ENCODE data around the gene SDHD.
"Not testable (repeated sequence)": the region's sequence is repeated elsewhere in the genome, so short reads cannot be mapped to it uniquely, and the experiment has no call there.

SDHD gene

DNA sequence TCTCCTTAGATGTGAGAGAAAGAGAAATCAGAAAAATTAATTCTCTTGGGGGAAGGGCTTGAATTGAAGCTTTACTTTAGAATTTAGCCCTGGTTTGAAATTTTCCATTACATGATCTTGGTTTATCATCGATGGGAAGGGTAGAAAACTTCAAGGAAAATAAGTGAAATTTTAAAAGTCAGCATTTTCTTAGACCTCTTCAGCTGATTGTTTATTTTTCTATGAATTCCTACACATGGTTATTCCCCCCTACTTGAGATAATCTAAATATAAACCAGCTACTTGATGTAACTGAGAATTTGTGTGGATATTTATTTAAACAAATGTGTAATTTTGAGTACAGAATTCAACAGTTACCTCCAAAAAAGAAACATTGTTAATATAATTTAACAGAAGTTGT, 23.8 kb upstream of the SDHD start:
- Histone ChIP-seq H3K36me3 (ENCODE audit: control insufficient read depth, insufficient read depth, low read length) (peaks cover 5% of the 10 kb centered on the region), H3K27me3 (ENCODE audit: control insufficient read depth, insufficient read depth, low read length) (no peaks in the 10 kb centered on the region), H3K4me3 (ENCODE audit: low read depth, low read length) (no peak overlapping the region), H3K9ac (ENCODE audit: low read depth, low read length) (no peak overlapping the region), H3K4me1 (ENCODE audit: control insufficient read depth, insufficient read depth, low read length) (no peaks in the 10 kb centered on the region), H3K9me3 (ENCODE audit: control insufficient read depth, insufficient read depth, low read length) (no peaks in the 10 kb centered on the region)

GRCh38 chr11:112073941-112074811, 12.5 kb upstream of the SDHD start, which contains the start of the genes NKAPD1 and PIH1D2:
NKAPD1 (plus strand) TSS chr11:112074299; CDS start chr11:112075575, 1,276 bp downstream.
PIH1D2 (minus strand) TSS chr11:112074017; CDS start chr11:112073174, 843 bp downstream.
- H3K9ac ChIP-seq (ENCODE audit: low read depth, low read length): peak within 1 kb of the TSS; percentile 98
- H3K27me3 ChIP-seq (ENCODE audit: control insufficient read depth, insufficient read depth, low read length): no peaks in the 10 kb centered on the region
- peaks cover 9% of the 10 kb centered on the region for H3K36me3 ChIP-seq (ENCODE audit: control insufficient read depth, insufficient read depth, low read length)
- no peaks in the 10 kb centered on the region for H3K9me3 ChIP-seq (ENCODE audit: control insufficient read depth, insufficient read depth, low read length)
- peaks cover 8% of the 10 kb centered on the region for H3K4me1 ChIP-seq (ENCODE audit: control insufficient read depth, insufficient read depth, low read length)
- peak within 1 kb of the TSS; percentile 97 for H3K4me3 ChIP-seq (ENCODE audit: low read depth, low read length)

- Histone ChIP-seq H3K27me3 (ENCODE audit: control insufficient read depth, insufficient read depth, low read length) (no peaks in the 10 kb centered on the region), H3K9ac (ENCODE audit: low read depth, low read length) (no peak overlapping the region), H3K36me3 (ENCODE audit: control insufficient read depth, insufficient read depth, low read length) (peaks cover 17% of the 10 kb centered on the region), H3K9me3 (ENCODE audit: control insufficient read depth, insufficient read depth, low read length) (no peaks in the 10 kb centered on the region), H3K4me3 (ENCODE audit: low read depth, low read length) (no peak overlapping the region), H3K4me1 (ENCODE audit: control insufficient read depth, insufficient read depth, low read length) (no peaks in the 10 kb centered on the region)
These were observed 3.9 kb upstream of the SDHD start for GRCh38 chr11:112082729-112083128.

DNA sequence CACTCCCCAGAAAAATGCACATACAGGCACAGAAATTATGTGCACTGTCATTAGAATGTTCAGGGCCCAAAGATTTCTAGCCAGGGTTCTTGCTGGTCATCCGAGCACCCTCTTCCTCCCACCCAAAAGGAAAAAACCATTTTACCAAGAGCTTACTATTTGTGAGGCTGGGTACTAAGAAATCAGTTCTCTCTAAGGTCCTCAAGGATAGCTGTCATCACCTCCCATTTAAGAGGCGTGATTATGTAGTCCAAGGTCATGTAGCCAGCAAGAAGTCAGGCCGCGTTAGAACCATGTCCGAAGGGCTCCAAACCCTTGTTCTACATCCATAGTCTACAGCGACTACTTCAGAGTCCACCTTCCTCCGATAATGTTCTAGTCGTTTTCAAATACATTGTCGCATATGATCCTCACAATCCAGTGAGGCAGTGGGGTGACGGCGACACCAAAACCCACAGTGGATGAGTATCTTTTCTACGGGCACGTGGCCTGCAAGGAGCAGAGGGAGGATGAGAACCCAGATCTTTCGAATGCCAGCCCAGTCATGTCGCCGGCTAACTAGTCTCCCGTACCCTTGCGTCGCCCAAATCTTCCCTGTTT, 751 bp upstream of the SDHD start:
- Histone ChIP-seq H3K9ac (ENCODE audit: low read depth, low read length) (peak overlapping the region; percentile 92), H3K4me1 (ENCODE audit: control insufficient read depth, insufficient read depth, low read length) (no peaks in the 10 kb centered on the region), H3K9me3 (ENCODE audit: control insufficient read depth, insufficient read depth, low read length) (no peaks in the 10 kb centered on the region), H3K27me3 (ENCODE audit: control insufficient read depth, insufficient read depth, low read length) (no peaks in the 10 kb centered on the region), H3K36me3 (ENCODE audit: control insufficient read depth, insufficient read depth, low read length) (peaks cover 20% of the 10 kb centered on the region), H3K4me3 (ENCODE audit: low read depth, low read length) (peak overlapping the region; percentile 97)

GRCh38 chr11:112087212-112087611, 539 bp downstream of the SDHD start:
- no peaks in the 10 kb centered on the region for H3K4me1 ChIP-seq (ENCODE audit: control insufficient read depth, insufficient read depth, low read length)
- no peaks in the 10 kb centered on the region for H3K27me3 ChIP-seq (ENCODE audit: control insufficient read depth, insufficient read depth, low read length)
- H3K36me3 ChIP-seq (ENCODE audit: control insufficient read depth, insufficient read depth, low read length): peaks cover 20% of the 10 kb centered on the region
- H3K4me3 ChIP-seq (ENCODE audit: low read depth, low read length): peak overlapping the region; percentile 97
- no peaks in the 10 kb centered on the region for H3K9me3 ChIP-seq (ENCODE audit: control insufficient read depth, insufficient read depth, low read length)
- peak overlapping the region; percentile 97 for H3K9ac ChIP-seq (ENCODE audit: low read depth, low read length)

DNA sequence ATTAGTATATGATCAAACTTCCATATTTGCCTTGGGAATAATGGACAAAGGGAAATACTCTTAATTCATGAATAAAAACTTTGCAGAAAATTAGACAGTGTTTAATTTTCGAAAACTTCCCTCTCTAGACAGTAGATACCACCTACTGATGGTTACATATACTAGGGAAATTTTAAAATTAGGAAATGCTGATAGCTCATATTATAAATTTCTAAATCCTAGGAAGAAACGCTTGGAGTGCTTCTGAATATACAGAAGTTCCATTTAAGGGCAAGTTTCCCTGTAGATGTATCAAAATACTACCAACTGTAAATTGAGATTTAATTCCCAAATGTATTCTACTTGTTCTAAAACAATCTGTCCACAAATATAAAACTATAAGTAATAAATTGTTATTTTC, 8.6 kb downstream of the SDHD start:
- not testable (repeated sequence) for H3K4me1 ChIP-seq (ENCODE audit: control insufficient read depth, insufficient read depth, low read length); H3K36me3 ChIP-seq (ENCODE audit: control insufficient read depth, insufficient read depth, low read length); H3K4me3 ChIP-seq (ENCODE audit: low read depth, low read length); H3K9ac ChIP-seq (ENCODE audit: low read depth, low read length); H3K9me3 ChIP-seq (ENCODE audit: control insufficient read depth, insufficient read depth, low read length); H3K27me3 ChIP-seq (ENCODE audit: control insufficient read depth, insufficient read depth, low read length)

GRCh38 chr11:112096194-112096593, 9.5 kb downstream of the SDHD start:
- Histone ChIP-seq H3K27me3 (ENCODE audit: control insufficient read depth, insufficient read depth, low read length) (no peaks in the 10 kb centered on the region), H3K4me3 (ENCODE audit: low read depth, low read length) (no peak overlapping the region), H3K4me1 (ENCODE audit: control insufficient read depth, insufficient read depth, low read length) (no peaks in the 10 kb centered on the region), H3K9me3 (ENCODE audit: control insufficient read depth, insufficient read depth, low read length) (no peaks in the 10 kb centered on the region), H3K36me3 (ENCODE audit: control insufficient read depth, insufficient read depth, low read length) (no peaks in the 10 kb centered on the region), H3K9ac (ENCODE audit: low read depth, low read length) (no peak overlapping the region)

- Histone ChIP-seq H3K4me3 (ENCODE audit: low read depth, low read length) (no peak overlapping the region), H3K27me3 (ENCODE audit: control insufficient read depth, insufficient read depth, low read length) (no peaks in the 10 kb centered on the region), H3K9me3 (ENCODE audit: control insufficient read depth, insufficient read depth, low read length) (no peaks in the 10 kb centered on the region), H3K36me3 (ENCODE audit: control insufficient read depth, insufficient read depth, low read length) (no peaks in the 10 kb centered on the region), H3K9ac (ENCODE audit: low read depth, low read length) (no peak overlapping the region), H3K4me1 (ENCODE audit: control insufficient read depth, insufficient read depth, low read length) (no peaks in the 10 kb centered on the region)
These were observed 11.3 kb downstream of the SDHD start for GRCh38 chr11:112097734-112098528.

DNA sequence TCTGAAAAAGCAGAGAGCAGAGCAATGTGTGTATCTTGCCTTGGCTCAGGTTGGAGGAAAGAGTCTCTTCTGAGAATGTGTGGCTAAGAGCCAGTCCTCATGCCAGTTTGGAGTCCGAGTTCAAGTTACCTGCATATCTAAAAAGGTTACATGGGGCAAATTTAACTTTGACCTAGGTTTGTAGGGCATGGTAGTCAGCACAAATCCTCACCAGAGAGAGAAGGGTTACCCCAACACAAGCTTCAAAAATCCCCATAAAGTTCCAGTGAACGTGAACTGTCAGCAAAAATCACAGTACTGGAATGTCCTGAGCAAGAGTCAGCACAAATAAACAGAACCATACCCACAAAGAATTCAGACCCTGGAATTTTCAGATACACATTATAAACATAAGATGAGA, 13.8 kb downstream of the SDHD start:
- Histone ChIP-seq H3K4me1 (ENCODE audit: control insufficient read depth, insufficient read depth, low read length) (no peaks in the 10 kb centered on the region), H3K4me3 (ENCODE audit: low read depth, low read length) (no peak overlapping the region), H3K9ac (ENCODE audit: low read depth, low read length) (no peak overlapping the region)

GRCh38 chr11:112103446-112103845, 16.8 kb downstream of the SDHD start:
- no peaks in the 10 kb centered on the region for H3K36me3 ChIP-seq (ENCODE audit: control insufficient read depth, insufficient read depth, low read length)
- no peaks in the 10 kb centered on the region for H3K9me3 ChIP-seq (ENCODE audit: control insufficient read depth, insufficient read depth, low read length)
- no peak overlapping the region for H3K4me3 ChIP-seq (ENCODE audit: low read depth, low read length)

More for the DNA sequence above, 13.8 kb downstream of the SDHD start:
- H3K36me3 ChIP-seq (ENCODE audit: control insufficient read depth, insufficient read depth, low read length): no peaks in the 10 kb centered on the region
- no peaks in the 10 kb centered on the region for H3K27me3 ChIP-seq (ENCODE audit: control insufficient read depth, insufficient read depth, low read length)
- no peaks in the 10 kb centered on the region for H3K9me3 ChIP-seq (ENCODE audit: control insufficient read depth, insufficient read depth, low read length)

GRCh38 chr11:112106070-112106469, 19.4 kb downstream of the SDHD start:
- no peaks in the 10 kb centered on the region for H3K4me1 ChIP-seq (ENCODE audit: control insufficient read depth, insufficient read depth, low read length)
- no peak overlapping the region for H3K4me3 ChIP-seq (ENCODE audit: low read depth, low read length)
- no peak overlapping the region for H3K9ac ChIP-seq (ENCODE audit: low read depth, low read length)
- no peaks in the 10 kb centered on the region for H3K27me3 ChIP-seq (ENCODE audit: control insufficient read depth, insufficient read depth, low read length)
- no peaks in the 10 kb centered on the region for H3K9me3 ChIP-seq (ENCODE audit: control insufficient read depth, insufficient read depth, low read length)
- H3K36me3 ChIP-seq (ENCODE audit: control insufficient read depth, insufficient read depth, low read length): no peaks in the 10 kb centered on the region

More at GRCh38 chr11:112103446-112103845, 16.8 kb downstream of the SDHD start:
- Histone ChIP-seq H3K4me1 (ENCODE audit: control insufficient read depth, insufficient read depth, low read length) (no peaks in the 10 kb centered on the region), H3K27me3 (ENCODE audit: control insufficient read depth, insufficient read depth, low read length) (no peaks in the 10 kb centered on the region), H3K9ac (ENCODE audit: low read depth, low read length) (no peak overlapping the region)
